C4-2B (cell line): ENCODE results near the gene CLIP1.

Experiments
- ZFX ChIP-seq: fragments of 450-650 bp; IDR thresholded peaks from 2 replicates; pipeline ENCODE4 v1.6.1; 2017
- TF ChIP-seq, protein P1 (sequence below): fragments of 450-650 bp; conservative IDR thresholded peaks from 2 replicates; pipeline ENCODE4 v1.5.1; 2017; ENCODE audit warnings: mild to moderate bottlenecking

DNA sequence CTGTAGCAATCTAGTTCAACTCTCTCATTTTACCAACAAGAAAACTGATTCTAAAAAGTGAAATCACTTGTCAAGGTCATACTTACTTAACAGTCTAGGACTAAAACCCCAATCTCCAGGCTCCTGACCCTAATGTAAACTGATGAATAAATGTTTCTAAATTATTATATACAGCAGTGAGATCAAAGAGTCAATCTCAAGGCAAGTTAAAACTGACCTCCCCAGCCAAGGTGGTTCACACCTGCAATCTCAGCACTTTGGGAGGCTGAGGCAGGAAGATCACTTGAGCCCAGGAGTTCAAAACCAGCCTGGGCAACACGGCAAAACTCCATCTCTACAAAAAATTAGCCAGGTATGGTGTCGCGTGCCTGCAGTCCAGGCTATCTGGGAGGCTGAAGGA lies 15.3 kb downstream of the CLIP1 start:
- TF ChIP-seq, protein P1, sequence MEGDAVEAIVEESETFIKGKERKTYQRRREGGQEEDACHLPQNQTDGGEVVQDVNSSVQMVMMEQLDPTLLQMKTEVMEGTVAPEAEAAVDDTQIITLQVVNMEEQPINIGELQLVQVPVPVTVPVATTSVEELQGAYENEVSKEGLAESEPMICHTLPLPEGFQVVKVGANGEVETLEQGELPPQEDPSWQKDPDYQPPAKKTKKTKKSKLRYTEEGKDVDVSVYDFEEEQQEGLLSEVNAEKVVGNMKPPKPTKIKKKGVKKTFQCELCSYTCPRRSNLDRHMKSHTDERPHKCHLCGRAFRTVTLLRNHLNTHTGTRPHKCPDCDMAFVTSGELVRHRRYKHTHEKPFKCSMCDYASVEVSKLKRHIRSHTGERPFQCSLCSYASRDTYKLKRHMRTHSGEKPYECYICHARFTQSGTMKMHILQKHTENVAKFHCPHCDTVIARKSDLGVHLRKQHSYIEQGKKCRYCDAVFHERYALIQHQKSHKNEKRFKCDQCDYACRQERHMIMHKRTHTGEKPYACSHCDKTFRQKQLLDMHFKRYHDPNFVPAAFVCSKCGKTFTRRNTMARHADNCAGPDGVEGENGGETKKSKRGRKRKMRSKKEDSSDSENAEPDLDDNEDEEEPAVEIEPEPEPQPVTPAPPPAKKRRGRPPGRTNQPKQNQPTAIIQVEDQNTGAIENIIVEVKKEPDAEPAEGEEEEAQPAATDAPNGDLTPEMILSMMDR, result no peak
- TF ChIP-seq ZFX, result no peak
